ENCODE measurements around the gene PPP2R2C.
A peak's percentile ranks its signal among the peaks of the same experiment; 100 is the strongest.

Gene PPP2R2C

DNA sequence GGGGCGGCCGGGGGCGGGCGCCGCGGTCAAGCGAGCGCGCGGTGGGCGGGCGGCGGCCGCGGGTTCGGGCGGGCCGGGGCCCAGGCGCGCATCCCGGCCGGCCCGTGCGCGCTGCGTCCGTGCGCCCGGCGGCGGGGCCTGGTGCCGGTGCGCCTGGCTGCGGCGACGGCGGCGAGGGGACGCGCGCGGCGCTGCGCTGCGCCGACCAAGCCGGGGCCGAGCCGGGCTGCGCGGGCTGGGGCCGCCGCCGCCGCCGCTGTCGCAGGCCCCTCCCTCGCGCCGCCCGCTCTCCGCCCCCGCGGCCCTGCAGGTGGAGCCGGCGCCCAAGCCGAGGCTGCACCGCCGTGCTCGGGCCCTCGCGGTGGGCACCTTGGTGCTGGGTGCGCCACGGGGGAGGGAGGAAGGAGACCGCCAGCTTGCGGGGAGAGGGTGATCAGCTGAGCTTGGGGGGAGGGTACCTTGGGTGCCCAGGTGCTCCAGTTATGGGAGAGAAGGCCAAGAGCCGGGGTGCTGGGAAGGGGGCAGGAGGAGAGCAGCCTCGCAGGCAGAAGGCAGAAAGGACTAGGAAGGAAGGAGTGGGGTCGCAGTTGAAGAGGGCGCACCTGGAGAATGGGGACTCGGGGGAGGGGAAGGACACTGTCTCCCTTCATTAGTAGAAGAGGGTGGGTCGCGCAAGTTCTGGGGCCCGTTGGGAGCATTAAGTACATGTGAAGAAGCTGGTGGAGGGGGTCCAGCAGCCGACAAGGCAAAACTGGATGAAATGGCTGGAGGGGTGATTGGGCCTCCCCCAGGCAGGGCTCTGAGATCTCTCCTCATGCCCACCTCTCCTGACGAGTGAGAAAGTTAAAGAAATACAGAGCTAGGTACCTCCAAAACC is at the start of gene PPP2R2C:
TSS of gene PPP2R2C (minus strand) at position 228 of the 877 bp plus-strand sequence. CDS start 385 bp downstream, outside the sequence.
- DNase-seq: peak; percentile 19

DNA sequence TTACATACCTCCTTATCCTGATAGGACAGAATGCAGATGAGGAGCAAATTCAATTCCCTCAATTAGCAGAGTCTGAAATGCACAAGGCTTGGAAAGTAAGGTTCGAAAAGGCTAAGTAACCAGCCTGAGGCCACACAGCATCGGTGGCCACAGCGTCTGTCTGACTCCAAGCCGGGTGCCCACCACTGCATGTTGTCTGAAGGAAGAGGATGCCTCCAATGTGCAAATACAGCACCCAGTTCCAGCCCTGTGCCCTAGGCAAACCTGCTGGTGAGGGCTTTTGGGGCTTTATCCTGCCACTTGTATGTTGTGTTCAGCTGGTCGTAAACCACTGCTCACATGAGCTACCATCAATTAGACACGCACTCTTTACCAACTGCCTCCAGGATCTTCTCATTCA is 48.6 kb upstream of the PPP2R2C start:
- DNase-seq: no peak

DNA sequence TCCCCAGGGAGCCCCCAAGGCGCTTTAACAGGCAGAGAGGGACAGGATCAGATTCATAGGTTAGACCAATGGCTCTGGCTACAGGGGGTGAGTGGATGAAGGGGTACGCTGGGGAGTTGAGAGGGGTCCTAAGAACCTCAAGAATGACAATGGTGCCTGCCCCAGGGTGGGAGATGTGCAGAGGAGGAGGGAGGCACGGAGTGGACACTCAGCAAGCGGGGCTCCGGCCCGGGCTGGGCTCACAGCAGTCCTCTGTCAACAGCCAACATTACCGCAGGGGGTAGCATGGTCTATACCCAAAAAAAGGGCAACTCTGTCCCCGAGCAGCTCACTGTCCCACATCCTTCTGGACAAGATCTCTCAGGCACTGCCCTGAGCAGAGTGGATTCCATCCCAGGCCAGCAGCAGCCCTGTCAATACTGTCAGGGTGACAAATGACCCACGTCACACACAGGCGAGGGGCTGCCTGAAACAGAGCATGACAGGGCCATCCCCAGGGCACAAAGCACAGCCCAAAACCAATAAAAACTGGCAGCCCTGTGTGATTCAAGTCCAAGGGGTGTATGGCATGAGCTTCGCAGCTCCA is 47.7 kb upstream of the PPP2R2C start:
- DNase-seq: no peak

DNA sequence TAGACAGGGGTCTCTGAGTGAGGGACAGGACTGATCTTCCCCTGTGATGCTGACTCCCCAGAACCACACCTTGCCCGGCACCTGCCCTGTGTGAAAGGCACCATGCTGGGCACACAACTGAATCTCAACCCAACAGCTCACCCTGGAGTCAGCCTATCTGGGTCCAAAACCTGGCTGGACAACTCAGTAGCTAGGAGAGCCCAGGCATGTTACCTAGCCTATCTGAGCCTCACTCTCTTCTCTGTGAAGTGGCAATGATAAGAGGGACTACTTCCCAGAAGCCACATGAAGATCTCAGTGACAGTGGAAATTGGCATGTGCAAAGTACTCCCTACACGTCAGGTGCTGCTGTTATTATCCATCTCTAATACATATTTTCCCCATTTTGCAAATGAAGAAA is 44.8 kb upstream of the PPP2R2C start:
- no peak for DNase-seq

DNA sequence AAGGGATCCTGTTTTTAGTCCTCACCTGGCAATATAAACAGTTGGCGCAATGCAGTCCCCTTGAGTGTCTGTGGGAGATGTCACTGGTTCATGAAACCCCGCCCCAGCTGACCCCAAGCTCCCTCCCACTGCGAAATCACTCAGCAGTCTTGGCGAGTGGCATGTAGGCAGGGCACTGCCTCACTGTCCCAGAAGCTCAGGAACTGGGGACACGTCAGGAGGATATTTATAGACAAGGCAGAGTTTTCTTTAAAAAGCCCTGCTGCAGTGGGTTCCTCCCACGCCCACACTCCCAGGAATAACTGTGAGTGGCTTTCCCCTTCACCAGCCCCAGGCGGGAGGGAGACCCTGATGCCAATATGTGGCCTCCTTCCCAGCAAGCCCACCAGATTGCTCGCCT is 44.3 kb upstream of the PPP2R2C start:
- no peak for DNase-seq

DNA sequence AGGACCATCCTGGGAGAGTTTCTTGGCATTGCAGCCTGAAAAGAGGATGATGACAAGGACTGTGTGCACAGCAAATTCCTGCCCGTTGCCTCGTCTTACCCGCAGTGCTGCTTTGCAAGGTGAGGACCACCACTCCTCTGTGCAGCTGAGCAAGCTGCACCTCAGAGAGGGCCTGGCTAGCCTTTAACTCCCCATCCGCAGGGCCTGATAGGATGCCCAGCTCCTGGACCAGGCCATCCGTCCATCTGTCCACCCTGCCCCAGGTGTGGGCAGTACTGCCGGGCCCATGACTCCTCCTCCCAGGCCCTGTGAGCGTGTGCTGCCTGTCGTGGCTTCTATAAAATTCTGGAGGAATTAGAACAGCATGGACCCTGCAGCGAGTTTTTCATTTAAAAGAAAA is 43.9 kb upstream of the PPP2R2C start:
- no peak for DNase-seq

DNA sequence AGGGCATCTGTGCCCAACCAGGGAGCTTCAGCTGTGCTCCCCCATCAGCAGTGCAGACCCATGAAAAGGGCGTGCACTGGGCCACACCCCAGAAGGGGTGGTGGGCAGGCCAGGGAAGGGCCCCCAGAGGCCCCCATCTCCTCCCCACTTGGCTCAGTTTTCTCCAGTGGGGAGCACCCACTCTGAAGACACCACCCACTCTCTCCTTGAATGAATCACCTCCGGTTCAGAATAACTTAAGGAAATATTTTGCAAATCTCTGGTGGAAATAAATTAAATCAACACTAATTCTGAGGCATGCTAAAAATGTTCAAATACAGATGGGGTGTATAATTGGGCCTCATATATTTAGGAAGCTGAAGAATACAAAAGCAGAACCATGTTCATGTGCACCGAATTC is 41.3 kb upstream of the PPP2R2C start:
- DNase-seq: no peak

DNA sequence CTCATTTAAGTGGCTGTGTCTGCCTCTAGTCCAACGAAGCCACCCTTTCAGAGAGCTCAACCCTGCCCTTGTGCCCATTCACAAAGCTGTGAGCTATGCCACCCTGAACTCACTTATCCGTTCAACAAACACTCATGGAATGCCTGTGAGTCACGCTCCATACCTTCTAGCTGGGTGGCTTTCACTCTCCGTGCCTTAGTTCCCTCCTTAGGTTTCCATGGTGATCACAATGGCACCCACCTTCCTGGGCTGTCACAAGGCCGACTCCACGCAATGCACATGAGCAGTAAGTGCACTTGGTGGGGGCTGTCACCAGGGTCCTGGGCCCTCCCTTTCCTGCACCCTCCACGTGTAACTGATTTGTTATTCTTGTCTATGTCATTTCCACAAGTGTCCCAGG is 37.2 kb upstream of the PPP2R2C start:
- DNase-seq: no peak

DNA sequence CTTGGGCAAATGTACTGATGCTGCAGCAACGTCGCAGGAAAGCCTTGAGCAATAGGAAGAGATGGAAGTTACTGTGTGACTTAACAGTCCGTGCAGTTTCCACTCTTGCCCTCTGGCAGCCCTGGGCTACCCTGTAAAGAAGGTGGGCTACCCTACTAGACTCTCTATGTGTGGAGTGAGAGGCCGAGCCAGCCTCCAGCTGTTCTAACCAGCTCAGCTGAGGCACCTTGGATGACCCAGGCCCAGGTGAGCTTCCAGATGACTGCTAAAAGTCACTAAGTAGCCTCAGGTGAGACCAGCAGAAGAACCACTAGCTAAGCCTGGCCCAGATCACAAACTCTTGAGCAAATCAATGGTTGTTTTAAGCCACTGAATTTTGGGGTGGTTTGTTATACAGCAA is 34.9 kb upstream of the PPP2R2C start:
- no peak for DNase-seq

DNA sequence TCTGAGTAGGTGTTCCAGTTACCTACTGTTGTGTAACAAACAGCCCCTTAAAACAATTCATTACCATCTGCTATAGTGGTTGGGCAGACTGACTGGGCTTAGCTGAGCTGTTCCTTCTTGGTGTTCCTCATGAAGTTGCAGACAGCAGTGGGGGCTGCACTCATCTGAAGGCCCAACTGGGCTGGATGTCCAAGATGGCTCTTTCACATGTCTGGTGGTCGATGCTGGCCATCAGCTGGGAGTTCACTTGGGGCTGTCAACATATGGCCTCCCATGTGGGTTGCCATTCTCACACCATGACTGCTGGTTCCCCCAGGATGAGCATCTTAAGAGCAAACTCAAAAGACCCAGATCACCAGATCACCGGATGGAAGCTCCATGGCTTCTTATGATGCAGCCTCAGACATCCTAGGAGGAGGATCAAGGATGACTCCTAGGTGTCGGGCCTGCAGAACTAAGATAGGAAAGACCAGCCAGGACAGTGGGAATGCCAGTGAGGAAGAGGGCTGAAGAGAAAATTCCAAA is 34.3 kb upstream of the PPP2R2C start:
- DNase-seq: no peak

DNA sequence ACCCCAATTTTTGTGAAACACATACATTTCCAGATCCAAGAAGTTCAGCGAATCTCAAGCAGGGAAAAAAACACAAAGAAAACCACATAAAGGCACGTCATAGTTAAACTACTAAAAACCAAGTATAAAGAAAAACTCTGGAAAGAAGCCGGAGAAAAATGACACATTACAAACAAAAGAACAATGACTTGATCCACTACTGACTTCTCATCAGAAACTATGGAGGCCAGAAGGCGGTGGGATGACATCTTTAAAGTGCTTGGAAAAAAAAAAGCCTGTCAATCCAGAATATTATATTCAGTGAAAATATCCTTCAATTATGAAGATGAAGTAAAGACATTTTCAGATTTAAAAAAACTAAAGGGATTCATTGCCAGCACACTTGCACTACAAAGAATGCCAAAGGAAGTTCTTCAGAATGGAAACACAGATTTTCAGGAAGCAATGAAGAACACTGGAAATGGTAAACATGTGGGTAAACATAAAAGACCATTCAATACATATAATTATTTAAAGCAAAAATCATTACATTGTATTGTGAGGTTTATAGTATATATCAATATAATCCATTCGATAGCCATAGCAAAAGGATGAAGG is 32.6 kb upstream of the PPP2R2C start:
- no peak for DNase-seq

DNA sequence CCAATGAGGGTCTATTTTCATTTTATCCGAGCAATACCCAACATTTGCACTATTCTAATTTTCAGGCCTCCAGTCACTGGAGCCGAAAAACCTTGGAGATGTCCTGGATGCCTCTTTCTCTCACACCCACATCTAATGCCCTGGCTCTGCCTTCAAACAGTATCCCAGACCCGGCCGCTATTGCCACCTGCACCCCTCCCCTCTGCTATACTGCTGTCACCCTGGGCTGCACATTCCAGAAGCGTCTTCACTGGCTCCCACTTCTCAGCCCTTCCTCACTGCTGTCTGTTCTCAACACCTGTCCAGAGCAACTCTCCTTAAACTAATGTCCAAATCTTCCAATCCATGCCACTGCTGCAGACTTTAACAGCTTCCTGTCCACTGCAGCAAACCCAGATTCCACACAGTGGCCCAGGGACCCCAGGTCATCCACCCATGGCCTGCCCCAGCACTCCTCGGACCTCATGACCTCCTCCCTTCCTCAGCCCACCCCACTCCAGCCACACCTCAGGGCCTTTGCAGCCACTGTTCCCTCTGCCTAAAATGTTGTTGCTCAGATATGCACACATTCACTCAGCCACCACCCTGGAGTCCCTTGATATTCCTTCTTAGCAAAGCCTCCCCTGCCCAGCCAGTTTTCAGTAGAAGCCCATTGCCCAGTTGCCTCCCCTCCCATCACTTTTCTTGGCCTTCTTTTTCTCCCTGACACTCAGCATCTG is 30.5 kb upstream of the PPP2R2C start:
- DNase-seq: no peak

DNA sequence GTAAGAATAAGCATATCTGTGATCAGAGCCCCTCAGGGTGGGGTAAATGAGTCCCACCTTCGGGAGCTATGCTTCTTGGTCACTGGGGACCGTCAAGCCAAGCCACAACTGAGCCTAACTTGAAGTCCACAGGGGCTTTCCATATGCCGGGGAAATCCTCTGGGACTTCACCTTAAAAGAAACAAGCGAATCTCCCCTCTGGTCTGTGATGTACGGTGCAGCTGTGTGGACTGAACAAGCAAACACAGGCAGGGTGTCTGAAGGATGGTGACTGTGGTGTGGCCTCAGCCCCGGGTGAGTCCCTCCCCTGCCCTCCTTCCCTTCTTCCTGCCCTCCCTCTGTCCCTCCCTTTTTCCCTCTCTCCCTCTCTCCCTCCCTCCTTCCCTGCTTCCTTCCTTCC is 29.7 kb upstream of the PPP2R2C start:
- DNase-seq: no peak

DNA sequence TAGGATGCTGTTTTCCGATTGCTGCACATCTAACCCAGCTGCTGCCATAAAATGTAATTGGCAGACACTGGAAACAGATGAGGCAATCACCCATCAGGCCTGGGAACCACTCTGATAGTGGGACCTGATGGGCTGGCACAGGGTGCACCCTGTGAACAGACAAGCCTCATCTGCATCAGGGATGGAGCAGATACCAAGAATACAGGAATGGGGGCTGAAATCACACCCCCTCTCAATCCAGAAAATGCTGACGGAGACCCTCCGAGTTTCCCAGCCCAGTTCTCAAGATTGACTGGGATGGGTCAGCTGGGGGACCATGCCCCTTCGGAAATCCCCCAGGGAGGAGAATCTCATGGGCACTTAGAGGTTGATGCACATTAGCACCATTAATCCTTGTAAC is 28.8 kb upstream of the PPP2R2C start:
- DNase-seq: no peak

DNA sequence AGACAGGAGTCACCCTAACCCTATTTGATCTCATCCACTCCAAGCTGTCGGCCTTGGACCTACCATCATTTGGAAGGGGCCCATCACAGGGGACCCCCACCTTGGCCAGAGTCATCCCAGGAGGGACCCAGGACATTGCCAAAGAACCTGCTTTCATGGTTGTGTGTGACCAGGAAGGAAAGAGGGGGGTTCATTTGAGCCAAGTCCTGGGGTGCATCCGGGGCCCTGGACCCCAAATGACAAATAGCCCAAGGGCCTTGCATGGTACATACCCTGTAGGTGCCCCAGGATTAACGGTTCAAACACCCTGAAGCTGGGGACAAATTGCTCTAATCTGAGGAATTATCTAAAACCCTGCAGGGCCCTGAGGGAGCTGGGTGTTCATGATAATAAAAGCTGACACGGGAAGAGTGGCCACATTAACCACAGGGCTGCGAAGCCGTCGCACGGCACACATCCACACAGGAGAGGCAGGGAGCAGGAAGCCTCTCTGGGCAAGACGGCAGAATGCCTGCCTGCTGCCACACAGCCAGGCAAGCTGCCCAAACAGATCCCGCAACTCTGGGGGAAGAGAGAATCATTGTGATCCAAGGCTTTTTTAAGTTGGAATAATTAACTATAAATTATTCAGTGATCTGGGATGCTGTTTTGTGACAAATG is 28.2 kb upstream of the PPP2R2C start:
- no peak for DNase-seq

DNA sequence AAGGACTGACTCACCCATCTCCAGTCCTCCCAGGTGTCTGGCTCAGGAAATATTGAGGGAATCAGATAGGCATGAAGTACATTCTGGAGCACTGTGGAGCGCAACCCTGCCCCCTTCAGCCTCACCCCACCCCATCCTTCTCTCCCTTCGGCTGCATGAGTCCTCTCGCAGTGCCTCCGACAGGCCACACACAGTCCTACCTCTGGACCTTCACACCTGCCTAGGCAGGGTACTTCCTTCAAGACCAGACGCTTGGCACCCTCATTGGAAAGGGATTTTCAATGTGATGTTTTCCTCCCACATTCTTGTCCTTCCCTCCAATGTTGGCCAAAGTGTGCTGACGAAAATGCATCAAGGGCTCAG is 26.8 kb upstream of the PPP2R2C start:
- DNase-seq: no peak

DNA sequence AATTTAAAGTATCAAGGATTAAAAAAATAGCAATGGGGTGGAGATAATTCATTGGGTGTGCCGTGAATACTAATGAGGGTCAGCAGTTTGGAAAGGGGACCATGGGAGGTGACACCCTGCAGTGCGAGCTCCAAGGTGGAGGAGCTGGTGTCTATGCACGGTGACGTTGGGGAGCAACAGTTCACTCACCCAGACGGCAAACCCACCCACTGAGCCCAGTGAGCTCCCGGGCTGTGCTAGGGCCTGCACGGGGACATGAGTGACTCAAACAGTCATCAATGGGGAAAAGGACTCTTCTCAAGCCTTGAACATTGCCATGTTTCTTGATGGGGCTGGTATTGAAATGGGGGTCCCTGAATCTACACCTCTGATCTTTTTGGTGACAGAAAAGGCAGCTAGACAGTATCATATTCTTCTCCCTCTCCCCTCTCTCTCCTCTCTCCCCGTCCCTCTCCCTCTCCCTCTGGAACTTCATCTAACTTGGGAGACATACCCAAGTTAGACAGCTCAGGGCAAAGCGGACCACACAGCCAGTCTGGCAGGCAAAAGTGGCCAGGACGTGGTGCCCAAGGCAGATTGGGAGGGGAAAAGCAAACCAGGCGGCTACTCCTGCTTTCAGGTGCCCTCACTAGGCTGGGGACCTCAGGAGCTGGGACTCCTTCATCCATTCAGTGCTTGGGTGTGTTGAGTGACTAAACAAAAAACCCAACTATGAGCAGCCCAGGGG is 26.3 kb upstream of the PPP2R2C start:
- no peak for DNase-seq

DNA sequence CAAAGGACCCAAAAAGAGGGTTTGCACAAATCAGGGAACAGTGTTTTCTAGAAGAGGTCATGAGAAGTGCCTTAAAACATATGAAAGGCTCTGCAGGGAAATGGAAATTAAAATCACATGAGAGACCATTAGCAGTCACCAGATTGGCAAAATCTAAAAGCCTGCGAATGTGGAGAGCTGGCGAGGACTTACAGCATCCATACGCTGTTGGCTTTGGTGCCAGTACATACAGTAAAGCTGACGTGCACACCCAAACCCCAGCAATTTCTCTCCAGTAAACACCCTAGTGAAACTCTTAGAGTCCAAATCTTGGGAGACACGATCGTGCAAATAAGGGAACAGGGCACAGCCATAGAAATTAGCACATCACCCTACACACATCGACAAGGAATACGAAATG is 25.4 kb upstream of the PPP2R2C start:
- no peak for DNase-seq

DNA sequence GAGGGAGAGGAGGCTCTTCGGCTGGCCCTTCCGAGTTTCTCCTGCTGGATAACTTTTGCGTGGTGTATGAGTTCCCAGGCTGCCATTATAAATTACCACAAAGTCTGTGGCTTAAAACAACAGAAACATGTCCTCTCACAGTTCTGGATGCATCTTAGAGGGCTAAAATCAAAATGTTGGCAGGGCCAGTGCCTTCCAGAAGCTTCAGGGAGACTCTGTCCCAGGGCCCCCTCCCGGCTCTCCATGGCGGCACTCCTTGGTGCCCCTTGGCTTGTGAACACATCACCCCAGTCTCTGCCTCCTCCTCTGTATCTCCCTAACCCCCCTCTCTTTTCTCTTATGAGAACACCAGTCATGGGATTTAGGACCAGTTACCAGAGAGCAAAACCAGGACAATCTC is 23.3 kb upstream of the PPP2R2C start:
- DNase-seq: no peak

DNA sequence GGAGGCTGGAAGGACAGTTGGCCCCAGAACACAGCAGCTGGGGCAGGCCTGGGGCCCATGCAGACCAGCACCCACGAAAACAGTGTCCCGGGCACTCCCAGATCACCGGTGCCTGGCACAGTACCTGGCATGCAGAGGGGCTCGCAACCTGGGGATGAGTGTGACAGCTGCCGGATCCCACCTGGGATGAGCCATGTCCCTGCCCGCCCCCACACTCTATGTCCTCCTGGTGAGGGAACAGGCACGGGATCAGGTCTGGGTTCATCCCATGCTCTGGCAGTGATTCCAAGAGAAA is 22.8 kb upstream of the PPP2R2C start:
- no peak for DNase-seq

DNA sequence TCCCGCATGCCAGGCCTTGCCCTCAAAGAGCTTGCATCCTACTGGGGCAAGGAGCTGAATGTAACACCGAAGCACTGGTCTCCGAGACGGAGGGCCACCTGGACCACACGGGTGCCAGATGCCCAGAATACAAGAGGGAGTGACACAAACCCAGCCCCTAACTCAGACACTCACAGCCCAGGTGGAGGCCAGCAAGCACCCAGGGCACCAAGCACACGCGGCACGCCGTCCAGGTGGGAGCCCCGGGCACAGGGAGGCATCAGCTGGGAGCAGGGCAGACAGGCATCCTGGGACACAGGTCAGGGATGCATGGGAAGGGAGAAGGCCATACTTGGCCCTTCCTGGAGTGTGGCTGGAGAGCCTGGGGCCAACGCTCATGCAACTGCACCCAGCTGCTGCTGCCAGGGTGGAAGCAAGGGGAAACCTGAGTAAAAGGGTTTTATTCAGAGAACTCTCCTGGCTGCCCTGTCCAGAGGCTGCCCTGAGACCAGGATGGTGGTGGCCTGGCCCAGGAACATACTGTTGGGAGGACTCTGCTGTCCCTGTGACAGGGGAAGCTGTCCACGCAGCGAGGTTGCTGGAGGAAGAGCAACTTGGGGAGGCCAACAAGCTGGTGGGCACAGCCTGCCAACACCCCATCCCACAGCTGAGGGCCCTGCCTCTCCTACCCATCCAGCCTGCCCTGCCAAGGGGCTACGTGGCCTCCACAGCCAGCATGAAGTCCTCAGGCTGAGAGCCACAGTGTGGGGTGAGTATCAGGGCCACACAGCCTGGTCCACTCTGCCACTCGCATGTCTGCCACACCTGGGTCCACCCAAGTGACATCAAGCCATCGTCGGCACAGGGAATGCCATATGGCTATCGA is 22.2 kb upstream of the PPP2R2C start:
- DNase-seq: no peak
